Colonic mucosa (tissue), 4 donors: ENCODE data around the gene CACNA1D. TPM values are rescaled to one million over a fixed set of nuclear protein-coding genes. Genes with fewer than 3 reads are reported as not detected.

Source experiments
- DNase-seq: peaks from one replicate; pipeline ENCODE4 v3.0.0-alpha.2; 2020
- H3K27ac ChIP-seq: fragments of 200-600 bp; one replicate; pipeline ENCODE4 v1.8.0; 2021
- H3K27me3 ChIP-seq: fragments of 200-600 bp; one replicate; pipeline ENCODE4 v1.8.0; 2021
- H3K36me3 ChIP-seq: fragments of 200-600 bp; one replicate; pipeline ENCODE4 v1.8.0; 2021
- H3K4me1 ChIP-seq: fragments of 200-600 bp; one replicate; pipeline ENCODE4 v1.8.0; 2021; ENCODE audit warnings: mild to moderate bottlenecking
- H3K4me3 ChIP-seq: fragments of 200-600 bp; one replicate; pipeline ENCODE4 v1.8.0; 2021
- H3K9ac ChIP-seq, 2 donors: one replicate each; pipeline ENCODE4 v1.7.0; 2013; ENCODE audit warnings: control low read depth in 2 of 2, low read depth in 2 of 2, low read length in 2 of 2
- H3K9me3 ChIP-seq: fragments of 200-600 bp; one replicate; pipeline ENCODE4 v1.8.0; 2021
- CTCF ChIP-seq: fragments of 200-600 bp; IDR thresholded peaks from one replicate; pipeline ENCODE4 v1.8.0; 2022; ENCODE audit warnings: antibody characterized with exemption, mild to moderate bottlenecking
- intact Hi-C: fragments of 100-400 bp; cut with DNase I; formaldehyde crosslinking; loops from one replicate; pipeline ENCODE4 v1.14.1; 2022
- total RNA-seq, 2 donors: library from RNA; stranded (reverse); fragmentation: NEBNext Ultra II Directional in 1 of 2; extraction: Animal tissue kit (Norgen Biotek cat#: 25700) in 1 of 2; gene quantifications; one replicate each; pipeline ENCODE4 v1.2.1, GENCODE V29; 2021
- donor health status: healthy.
- donor health status: DM: no; HTN: no; CAD: no.
- donor health status: DM: no; HTN: no; CAD: no.

Gene CACNA1D
- total RNA-seq, 2 donors from 2014 or later, result 9.6 to 17.1 TPM

- H3K27ac ChIP-seq, result no peak overlapping the region
- H3K9ac ChIP-seq, result no peak overlapping the region
- no peak overlapping the region for H3K4me3 ChIP-seq
- no peaks in the 10 kb centered on the region for H3K4me1 ChIP-seq
- H3K27me3 ChIP-seq, result no peaks in the 10 kb centered on the region
- H3K36me3 ChIP-seq, result no peaks in the 10 kb centered on the region
- no peak for TF ChIP-seq CTCF
- intact Hi-C loops, result no loop called here
- DNase-seq, result no peak
- H3K9me3 ChIP-seq, result no peaks in the 10 kb centered on the region
Measured at GRCh38 chr3:53750253-53751210, 256.1 kb downstream of the CACNA1D start.

DNA sequence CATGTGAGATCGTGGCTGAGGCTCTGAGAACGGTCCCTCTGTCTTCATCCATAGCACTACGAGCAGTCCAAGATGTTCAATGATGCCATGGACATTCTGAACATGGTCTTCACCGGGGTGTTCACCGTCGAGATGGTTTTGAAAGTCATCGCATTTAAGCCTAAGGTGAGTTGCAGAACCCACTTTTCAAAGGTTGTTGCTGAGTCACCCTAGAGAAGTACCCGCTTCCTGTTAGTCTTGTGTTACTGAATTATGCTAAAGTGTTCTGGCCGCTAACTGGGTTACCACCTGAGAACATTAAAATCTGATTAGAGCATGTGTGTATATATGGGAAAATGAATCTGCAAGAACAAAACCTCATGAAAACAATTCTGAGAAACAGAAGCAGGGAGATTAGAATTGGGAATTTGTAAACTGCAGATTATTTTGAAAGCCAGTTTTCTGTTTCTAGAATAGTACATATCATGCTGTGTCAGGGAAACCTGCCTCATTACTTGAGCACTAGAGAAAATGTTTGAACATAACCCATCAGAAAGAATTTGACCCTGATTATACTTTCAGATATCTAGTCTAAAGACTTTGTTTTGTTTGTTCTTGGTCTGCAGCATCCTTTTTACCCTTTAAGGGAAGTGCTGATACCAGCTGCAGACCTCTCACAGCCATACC, 259.2 kb downstream of the CACNA1D start:
- DNase-seq, result no peak
- Histone ChIP-seq H3K27ac (no peak overlapping the region), H3K9ac (no peak overlapping the region), H3K9me3 (no peaks in the 10 kb centered on the region), H3K27me3 (no peaks in the 10 kb centered on the region), H3K4me3 (no peak overlapping the region), H3K36me3 (no peaks in the 10 kb centered on the region), H3K4me1 (no peaks in the 10 kb centered on the region)
- no peak for TF ChIP-seq CTCF
- intact Hi-C loops, result no loop called here

GRCh38 chr3:53754325-53754724, 259.9 kb downstream of the CACNA1D start:
- no peak for TF ChIP-seq CTCF
- no peaks in the 10 kb centered on the region for H3K4me1 ChIP-seq
- no peak overlapping the region for H3K4me3 ChIP-seq
- intact Hi-C loops, result no loop called here
- H3K36me3 ChIP-seq, result no peaks in the 10 kb centered on the region
- H3K9me3 ChIP-seq, result no peaks in the 10 kb centered on the region
- H3K27me3 ChIP-seq, result no peaks in the 10 kb centered on the region
- DNase-seq, result no peak
- no peak overlapping the region for H3K27ac ChIP-seq
- no peak overlapping the region for H3K9ac ChIP-seq

- Histone ChIP-seq H3K9me3 (no peaks in the 10 kb centered on the region), H3K4me1 (no peaks in the 10 kb centered on the region), H3K4me3 (no peak overlapping the region), H3K27ac (no peak overlapping the region), H3K36me3 (no peaks in the 10 kb centered on the region), H3K9ac (no peak overlapping the region), H3K27me3 (no peaks in the 10 kb centered on the region)
- TF ChIP-seq CTCF, result no peak
- DNase-seq, result no peak
- intact Hi-C loops, result no loop called here
Measured at GRCh38 chr3:53758846-53759245, 264.4 kb downstream of the CACNA1D start.

DNA sequence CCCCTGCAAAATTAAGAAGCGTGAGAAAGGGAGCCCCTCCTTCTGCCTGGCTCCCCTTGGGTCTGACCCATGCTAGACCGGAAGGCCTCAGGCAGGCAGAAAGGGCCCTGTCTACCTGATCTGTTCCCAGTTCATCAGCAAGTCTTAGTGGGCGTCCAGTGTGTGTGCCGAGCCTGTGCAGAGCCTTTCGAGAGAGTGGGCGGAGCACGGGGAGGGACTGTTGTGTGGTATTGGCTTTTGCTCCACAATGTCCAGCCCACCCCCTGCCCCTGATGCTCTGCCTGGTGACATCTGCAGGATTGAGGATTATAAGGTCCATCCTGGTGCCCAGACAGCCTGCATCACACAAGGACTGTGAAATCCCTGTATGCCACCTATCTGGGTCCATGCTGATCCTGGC, 268.9 kb downstream of the CACNA1D start:
- H3K27me3 ChIP-seq, result no peaks in the 10 kb centered on the region
- TF ChIP-seq CTCF, result no peak
- DNase-seq, result no peak
- intact Hi-C loops, result no loop called here
- H3K27ac ChIP-seq, result no peak overlapping the region
- no peak overlapping the region for H3K9ac ChIP-seq
- no peaks in the 10 kb centered on the region for H3K4me1 ChIP-seq
- no peak overlapping the region for H3K4me3 ChIP-seq
- no peaks in the 10 kb centered on the region for H3K36me3 ChIP-seq
- H3K9me3 ChIP-seq, result no peaks in the 10 kb centered on the region
